Measurements from ENCODE around the gene KRTAP10-3. TPM values are rescaled to one million over a fixed set of nuclear protein-coding genes. Genes with fewer than 3 reads are reported as not detected.
"Not testable (repeated sequence)": the region's sequence is repeated elsewhere in the genome, so short reads cannot be mapped to it uniquely, and the experiment has no call there.

Gene KRTAP10-3
- total RNA-seq, 1 donor from 2014 or later, result not detected

GRCh38 chr21:44564886-44565598 lies 6.4 kb upstream of the KRTAP10-3 start:
- FAIRE-seq (no peak), DNase-seq (ENCODE audit: low read depth) (no peak)
- H3K36me3 ChIP-seq (ENCODE audit: insufficient read depth, low read length), result no peaks in the 10 kb centered on the region
- H3K4me2 ChIP-seq (ENCODE audit: low read length), result no peak overlapping the region
- H3K27me3 ChIP-seq (ENCODE audit: insufficient read depth, low read length), result no peaks in the 10 kb centered on the region
- H3K27ac Mint-ChIP-seq (ENCODE audit: unreplicated experiment), result no peak overlapping the region
- H3K79me2 ChIP-seq (ENCODE audit: insufficient read depth, low read length), result no peaks in the 10 kb centered on the region
- TF ChIP-seq EZH2 (IDR thresholded peaks at IDR 0.05; ENCODE audit: insufficient read depth, low read length), result no peak
- TF ChIP-seq CTCF (IDR thresholded peaks at IDR 0.05; ENCODE audit: insufficient read depth, low read depth, low read length), result no peak
- H3K9ac ChIP-seq (ENCODE audit: low read length), result no peak overlapping the region
- H3K4me1 ChIP-seq (ENCODE audit: insufficient read depth, low read length), result no peaks in the 10 kb centered on the region
- H3K4me3 Mint-ChIP-seq (ENCODE audit: unreplicated experiment), result no peak overlapping the region
- H3K27me3 Mint-ChIP-seq (ENCODE audit: low read depth, unreplicated experiment), result peaks cover 14% of the 10 kb centered on the region
- H3K4me1 Mint-ChIP-seq (ENCODE audit: low read depth, unreplicated experiment), result no peaks in the 10 kb centered on the region
- peaks cover 10% of the 10 kb centered on the region for H3K9me3 Mint-ChIP-seq (ENCODE audit: unreplicated experiment)
- no peak overlapping the region for H3K27ac ChIP-seq (ENCODE audit: low read depth, low read length)
- H3K4me3 ChIP-seq (ENCODE audit: insufficient read depth, low read depth, low read length), result no peak overlapping the region
- H4K20me1 ChIP-seq (ENCODE audit: insufficient read depth, low read length), result no peaks in the 10 kb centered on the region
- H3K9me3 ChIP-seq (ENCODE audit: insufficient read depth, low read depth, low read length), result no peaks in the 10 kb centered on the region
- H2AFZ ChIP-seq (ENCODE audit: low read depth, low read length), result no peak overlapping the region
- no peaks in the 10 kb centered on the region for H3K36me3 Mint-ChIP-seq (ENCODE audit: low read depth, unreplicated experiment)

GRCh38 chr21:44564099-44564498 lies 5.5 kb upstream of the KRTAP10-3 start:
- Histone ChIP-seq H3K27ac (ENCODE audit: low read depth, low read length) (no peak overlapping the region), H3K4me2 (ENCODE audit: low read length) (no peak overlapping the region), H3K36me3 (ENCODE audit: insufficient read depth, low read length) (no peaks in the 10 kb centered on the region), H4K20me1 (ENCODE audit: insufficient read depth, low read length) (no peaks in the 10 kb centered on the region), H3K79me2 (ENCODE audit: insufficient read depth, low read length) (no peaks in the 10 kb centered on the region), H3K4me3 (ENCODE audit: insufficient read depth, low read depth, low read length) (no peak overlapping the region), H3K27me3 (ENCODE audit: insufficient read depth, low read length) (no peaks in the 10 kb centered on the region), H3K9me3 (ENCODE audit: insufficient read depth, low read depth, low read length) (no peaks in the 10 kb centered on the region), H3K9ac (ENCODE audit: low read length) (no peak overlapping the region), H2AFZ (ENCODE audit: low read depth, low read length) (no peak overlapping the region), H3K4me1 (ENCODE audit: insufficient read depth, low read length) (no peaks in the 10 kb centered on the region)
- Mint-ChIP-seq H3K4me3 (ENCODE audit: unreplicated experiment) (no peak overlapping the region), H3K36me3 (ENCODE audit: low read depth, unreplicated experiment) (no peaks in the 10 kb centered on the region), H3K27ac (ENCODE audit: unreplicated experiment) (no peak overlapping the region), H3K9me3 (ENCODE audit: unreplicated experiment) (peaks cover 8% of the 10 kb centered on the region), H3K27me3 (ENCODE audit: low read depth, unreplicated experiment) (peaks cover 14% of the 10 kb centered on the region), H3K4me1 (ENCODE audit: low read depth, unreplicated experiment) (no peaks in the 10 kb centered on the region)
- TF ChIP-seq EZH2 (IDR thresholded peaks at IDR 0.05; ENCODE audit: insufficient read depth, low read length) (no peak), CTCF (IDR thresholded peaks at IDR 0.05; ENCODE audit: insufficient read depth, low read depth, low read length) (no peak)
- no peak for DNase-seq (ENCODE audit: low read depth)
- no peak for FAIRE-seq

GRCh38 chr21:44558329-44558675 lies 293 bp downstream of the KRTAP10-3 start:
- H3K36me3 Mint-ChIP-seq (ENCODE audit: low read depth, unreplicated experiment); H3K36me3 ChIP-seq (ENCODE audit: insufficient read depth, low read length); H3K27me3 ChIP-seq (ENCODE audit: insufficient read depth, low read length); H3K4me1 ChIP-seq (ENCODE audit: insufficient read depth, low read length); H3K27ac Mint-ChIP-seq (ENCODE audit: unreplicated experiment); H3K4me1 Mint-ChIP-seq (ENCODE audit: low read depth, unreplicated experiment); H3K27ac ChIP-seq (ENCODE audit: low read depth, low read length); DNase-seq (ENCODE audit: low read depth); H3K4me3 Mint-ChIP-seq (ENCODE audit: unreplicated experiment); H3K9me3 Mint-ChIP-seq (ENCODE audit: unreplicated experiment); H3K9ac ChIP-seq (ENCODE audit: low read length); H3K79me2 ChIP-seq (ENCODE audit: insufficient read depth, low read length); H4K20me1 ChIP-seq (ENCODE audit: insufficient read depth, low read length); H2AFZ ChIP-seq (ENCODE audit: low read depth, low read length); H3K4me2 ChIP-seq (ENCODE audit: low read length); FAIRE-seq; H3K9me3 ChIP-seq (ENCODE audit: insufficient read depth, low read depth, low read length); H3K4me3 ChIP-seq (ENCODE audit: insufficient read depth, low read depth, low read length): not testable (repeated sequence)
- H3K27me3 Mint-ChIP-seq (ENCODE audit: low read depth, unreplicated experiment), result peaks cover 25% of the 10 kb centered on the region

All from astrocyte (in vitro differentiated cells and primary cell).